Measurements from ENCODE around the gene EMP2.

EMP2 gene, protein sequence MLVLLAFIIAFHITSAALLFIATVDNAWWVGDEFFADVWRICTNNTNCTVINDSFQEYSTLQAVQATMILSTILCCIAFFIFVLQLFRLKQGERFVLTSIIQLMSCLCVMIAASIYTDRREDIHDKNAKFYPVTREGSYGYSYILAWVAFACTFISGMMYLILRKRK

DNA sequence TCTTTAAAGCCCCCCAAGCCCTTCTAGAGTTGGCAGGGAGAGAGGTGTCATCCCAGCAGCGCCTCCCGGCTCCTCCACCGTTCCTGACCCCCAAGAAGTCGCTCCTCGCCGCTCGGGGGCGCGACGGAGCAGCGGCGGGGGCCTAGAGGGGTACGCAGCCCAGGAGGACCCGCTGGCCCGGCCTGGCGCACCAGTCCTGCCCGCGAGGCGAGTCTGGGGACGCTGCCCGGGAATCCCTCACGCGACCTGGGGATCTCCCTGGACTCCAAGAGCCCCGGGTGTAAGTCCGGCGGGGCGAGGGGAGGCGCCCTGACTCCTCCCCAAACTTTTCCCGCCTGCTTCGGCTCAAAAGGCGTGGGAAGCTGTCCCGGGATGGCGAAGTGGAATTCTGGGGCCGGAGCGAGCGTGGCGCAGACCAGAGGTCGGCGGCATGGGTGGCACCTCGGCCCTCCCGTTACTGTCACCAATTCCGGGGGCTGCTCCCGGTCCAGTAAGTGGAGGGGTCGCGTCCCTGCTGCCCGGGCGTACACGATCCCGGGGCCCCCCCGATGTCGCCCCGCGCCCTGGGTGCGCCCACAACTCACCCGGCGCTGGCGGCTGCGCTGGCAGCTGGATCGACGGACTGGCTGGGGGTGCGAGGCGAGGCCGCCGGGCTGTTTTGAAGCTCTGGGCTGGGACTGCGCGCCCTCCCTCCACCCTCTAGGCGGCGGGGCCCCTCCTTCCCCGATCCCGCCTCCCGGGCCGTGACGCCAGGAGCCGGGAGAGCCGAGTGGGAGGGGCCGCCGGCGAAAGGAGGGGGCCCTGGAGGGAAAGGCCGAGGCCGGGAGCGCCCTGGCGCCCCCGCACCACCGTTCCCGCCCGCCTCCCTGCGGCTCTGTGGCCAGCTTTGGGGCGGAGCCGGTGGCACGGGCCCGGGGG lies at the start of gene EMP2:
EMP2 (minus strand) TSS at position 634 of the 918 bp plus-strand sequence. CDS start 32,981 bp downstream, outside the sequence.
- no peaks in the 10 kb centered on the region for H3K36me3 ChIP-seq (ENCODE audit: insufficient read depth, low read length)
- TF ChIP-seq EZH2 (IDR thresholded peaks at IDR 0.05; ENCODE audit: borderline replicate concordance, low read length): no peak
- TF ChIP-seq, protein P1, sequence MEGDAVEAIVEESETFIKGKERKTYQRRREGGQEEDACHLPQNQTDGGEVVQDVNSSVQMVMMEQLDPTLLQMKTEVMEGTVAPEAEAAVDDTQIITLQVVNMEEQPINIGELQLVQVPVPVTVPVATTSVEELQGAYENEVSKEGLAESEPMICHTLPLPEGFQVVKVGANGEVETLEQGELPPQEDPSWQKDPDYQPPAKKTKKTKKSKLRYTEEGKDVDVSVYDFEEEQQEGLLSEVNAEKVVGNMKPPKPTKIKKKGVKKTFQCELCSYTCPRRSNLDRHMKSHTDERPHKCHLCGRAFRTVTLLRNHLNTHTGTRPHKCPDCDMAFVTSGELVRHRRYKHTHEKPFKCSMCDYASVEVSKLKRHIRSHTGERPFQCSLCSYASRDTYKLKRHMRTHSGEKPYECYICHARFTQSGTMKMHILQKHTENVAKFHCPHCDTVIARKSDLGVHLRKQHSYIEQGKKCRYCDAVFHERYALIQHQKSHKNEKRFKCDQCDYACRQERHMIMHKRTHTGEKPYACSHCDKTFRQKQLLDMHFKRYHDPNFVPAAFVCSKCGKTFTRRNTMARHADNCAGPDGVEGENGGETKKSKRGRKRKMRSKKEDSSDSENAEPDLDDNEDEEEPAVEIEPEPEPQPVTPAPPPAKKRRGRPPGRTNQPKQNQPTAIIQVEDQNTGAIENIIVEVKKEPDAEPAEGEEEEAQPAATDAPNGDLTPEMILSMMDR (IDR thresholded peaks at IDR 0.05; ENCODE audit: low read length): peak; percentile 14; the same call in 1 of the 2 replicates
- H3K27ac ChIP-seq (ENCODE audit: low read depth, low read length, poor library complexity, severe bottlenecking): no peak within 1 kb of the TSS
- no peaks in the 10 kb centered on the region for H3F3A ChIP-seq (ENCODE audit: insufficient read depth, low read length)
- H2AFZ ChIP-seq (ENCODE audit: low read length): no peak within 1 kb of the TSS
- H3K4me3 ChIP-seq (ENCODE audit: low read depth, low read length, poor library complexity, severe bottlenecking): no peak within 1 kb of the TSS
- no peak within 1 kb of the TSS for H3K9ac ChIP-seq (ENCODE audit: low read length)
- no peaks in the 10 kb centered on the region for H3K4me1 ChIP-seq (ENCODE audit: insufficient read depth, low read length, severe bottlenecking)
- no peaks in the 10 kb centered on the region for H4K20me1 ChIP-seq (ENCODE audit: insufficient read depth, low read length)
- H3K4me2 ChIP-seq (ENCODE audit: low read length): no peak within 1 kb of the TSS
- H3K27me3 ChIP-seq (ENCODE audit: insufficient read depth, low read length): peaks cover 7% of the 10 kb centered on the region; the same call in 1 of the 2 replicates
- H3K9me2 ChIP-seq (ENCODE audit: low read depth, low read length): no peaks in the 10 kb centered on the region
- H3K9me3 ChIP-seq (ENCODE audit: low read length): no peaks in the 10 kb centered on the region
- no peaks in the 10 kb centered on the region for H3K79me2 ChIP-seq (ENCODE audit: insufficient read depth, low read length)

DNA sequence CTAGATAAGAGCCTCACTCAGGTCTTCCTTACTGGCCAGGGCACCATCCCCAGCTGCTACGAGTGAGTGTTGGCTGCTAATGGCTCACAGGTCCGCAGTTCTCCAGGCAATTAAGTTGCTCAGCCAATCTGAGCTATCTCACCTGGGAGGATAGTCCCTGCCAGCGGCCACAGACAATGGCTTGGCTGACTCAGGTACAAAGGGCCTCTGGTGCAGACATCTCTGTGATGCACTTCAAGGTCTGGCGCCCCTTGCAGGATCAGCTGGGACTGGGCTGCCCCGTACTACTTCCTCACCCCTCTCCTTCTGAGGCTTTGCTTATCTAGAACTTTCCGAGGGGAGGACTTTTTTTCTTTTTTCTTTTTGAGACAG lies 49.2 kb upstream of the EMP2 start:
- Histone ChIP-seq H3K4me3 (ENCODE audit: low read depth, low read length, poor library complexity, severe bottlenecking) (no peak overlapping the region), H3K79me2 (ENCODE audit: insufficient read depth, low read length) (no peaks in the 10 kb centered on the region), H3K27ac (ENCODE audit: low read depth, low read length, poor library complexity, severe bottlenecking) (no peak overlapping the region), H3K4me2 (ENCODE audit: low read length) (no peak overlapping the region), H3K36me3 (ENCODE audit: insufficient read depth, low read length) (no peaks in the 10 kb centered on the region), H3K27me3 (ENCODE audit: insufficient read depth, low read length) (peaks cover 3% of the 10 kb centered on the region; the same call in 1 of the 2 replicates), H3F3A (ENCODE audit: insufficient read depth, low read length) (no peaks in the 10 kb centered on the region), H3K9me3 (ENCODE audit: low read length) (no peaks in the 10 kb centered on the region), H2AFZ (ENCODE audit: low read length) (no peak overlapping the region), H3K4me1 (ENCODE audit: insufficient read depth, low read length, severe bottlenecking) (no peaks in the 10 kb centered on the region), H3K9ac (ENCODE audit: low read length) (no peak overlapping the region), H4K20me1 (ENCODE audit: insufficient read depth, low read length) (no peaks in the 10 kb centered on the region), H3K9me2 (ENCODE audit: low read depth, low read length) (no peaks in the 10 kb centered on the region)
- TF ChIP-seq EZH2 (IDR thresholded peaks at IDR 0.05; ENCODE audit: borderline replicate concordance, low read length): no peak
- TF ChIP-seq, protein P1 (IDR thresholded peaks at IDR 0.05; ENCODE audit: low read length): no peak

DNA sequence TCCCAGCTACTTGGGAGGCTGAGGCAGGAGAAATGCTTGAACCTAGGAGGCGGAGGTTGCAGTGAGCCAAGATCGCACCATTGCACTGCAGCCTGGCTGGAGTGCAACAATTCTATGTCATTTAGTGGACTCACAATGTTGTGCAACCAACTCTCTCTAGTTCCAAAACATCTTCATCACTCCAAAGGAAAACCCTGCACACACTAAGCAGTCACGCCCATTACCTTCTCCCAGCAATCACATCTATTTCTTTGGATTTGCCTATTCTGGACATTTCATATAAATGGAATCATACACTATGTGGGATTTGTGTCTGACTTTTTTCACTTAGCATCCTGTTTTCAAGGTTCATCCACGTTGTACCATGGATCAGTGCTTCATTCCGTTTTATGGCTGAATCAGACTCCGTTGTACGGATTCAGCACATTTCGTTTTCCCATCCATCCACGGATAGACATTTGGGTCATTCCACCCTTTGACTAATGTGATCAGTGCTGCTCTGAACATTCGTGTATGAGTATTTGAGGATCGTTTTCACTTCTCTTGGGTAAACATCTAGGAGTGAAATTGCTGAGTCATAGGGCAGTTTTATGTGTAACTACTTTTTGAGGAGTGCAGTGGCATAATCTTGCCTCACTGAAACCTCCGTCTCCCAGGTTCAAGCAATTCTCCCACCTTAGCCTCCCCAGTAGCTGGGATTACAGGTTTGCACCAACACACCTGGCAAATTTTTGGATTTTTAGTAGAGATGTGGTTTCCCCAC lies 45.4 kb upstream of the EMP2 start:
- Histone ChIP-seq H3K9me2 (ENCODE audit: low read depth, low read length) (no peaks in the 10 kb centered on the region), H3K79me2 (ENCODE audit: insufficient read depth, low read length) (no peaks in the 10 kb centered on the region), H4K20me1 (ENCODE audit: insufficient read depth, low read length) (no peaks in the 10 kb centered on the region), H3K27me3 (ENCODE audit: insufficient read depth, low read length) (peaks cover 3% of the 10 kb centered on the region; the same call in 1 of the 2 replicates), H2AFZ (ENCODE audit: low read length) (no peak overlapping the region), H3K9me3 (ENCODE audit: low read length) (no peaks in the 10 kb centered on the region), H3K36me3 (ENCODE audit: insufficient read depth, low read length) (no peaks in the 10 kb centered on the region), H3K4me1 (ENCODE audit: insufficient read depth, low read length, severe bottlenecking) (no peaks in the 10 kb centered on the region), H3K9ac (ENCODE audit: low read length) (no peak overlapping the region), H3K27ac (ENCODE audit: low read depth, low read length, poor library complexity, severe bottlenecking) (no peak overlapping the region), H3K4me3 (ENCODE audit: low read depth, low read length, poor library complexity, severe bottlenecking) (no peak overlapping the region), H3K4me2 (ENCODE audit: low read length) (no peak overlapping the region), H3F3A (ENCODE audit: insufficient read depth, low read length) (no peaks in the 10 kb centered on the region)
- no peak for TF ChIP-seq EZH2 (IDR thresholded peaks at IDR 0.05; ENCODE audit: borderline replicate concordance, low read length)
- TF ChIP-seq, protein P1 (IDR thresholded peaks at IDR 0.05; ENCODE audit: low read length): no peak

All from OCI-LY1 (cell line).